Stimulated activated CD4-positive, alpha-beta T cell treated with anti-CD3 and anti-CD28 coated beads, Interleukin-1b, Interleukin-23, amount 100 ng/mL, for 24 hours (primary cell): ENCODE data around the gene PAQR4.

Source experiments
- DNase-seq, 4 experiments: peaks; one replicate each; pipeline ENCODE4 v3.0.0-alpha.2; 2020; ENCODE audit warnings: low read depth in 4 of 4, low spot score in 1 of 4

Gene PAQR4

DNA sequence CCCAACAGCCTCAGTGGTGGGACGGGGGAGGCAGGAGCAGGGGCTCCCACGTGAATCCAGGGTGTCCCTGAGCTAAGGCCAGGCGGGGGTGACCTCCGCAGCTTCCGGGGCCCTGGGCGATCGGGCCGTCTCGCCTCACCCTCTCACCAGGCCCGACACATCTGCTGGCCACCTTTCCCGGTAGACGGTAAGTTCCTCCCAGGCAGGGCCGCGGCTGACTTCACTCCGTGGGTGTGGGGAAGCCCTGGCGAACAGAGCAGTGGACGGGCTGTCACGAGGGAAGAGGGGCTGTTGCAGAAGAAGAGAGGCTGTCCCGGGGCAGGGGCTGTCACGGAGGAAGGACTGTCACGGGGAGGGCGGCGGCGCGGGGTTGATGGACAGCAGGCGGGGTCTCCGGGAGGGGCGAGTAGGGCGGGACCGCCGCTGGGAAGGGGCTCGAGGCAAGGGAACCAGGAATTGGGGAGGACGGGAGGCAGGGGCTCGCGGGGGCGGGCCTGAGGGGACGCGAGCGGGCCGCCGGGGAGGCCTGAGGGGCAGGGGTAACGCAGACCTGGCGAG is 10.6 kb downstream of the PAQR4 start:
- DNase-seq, result no peak

DNA sequence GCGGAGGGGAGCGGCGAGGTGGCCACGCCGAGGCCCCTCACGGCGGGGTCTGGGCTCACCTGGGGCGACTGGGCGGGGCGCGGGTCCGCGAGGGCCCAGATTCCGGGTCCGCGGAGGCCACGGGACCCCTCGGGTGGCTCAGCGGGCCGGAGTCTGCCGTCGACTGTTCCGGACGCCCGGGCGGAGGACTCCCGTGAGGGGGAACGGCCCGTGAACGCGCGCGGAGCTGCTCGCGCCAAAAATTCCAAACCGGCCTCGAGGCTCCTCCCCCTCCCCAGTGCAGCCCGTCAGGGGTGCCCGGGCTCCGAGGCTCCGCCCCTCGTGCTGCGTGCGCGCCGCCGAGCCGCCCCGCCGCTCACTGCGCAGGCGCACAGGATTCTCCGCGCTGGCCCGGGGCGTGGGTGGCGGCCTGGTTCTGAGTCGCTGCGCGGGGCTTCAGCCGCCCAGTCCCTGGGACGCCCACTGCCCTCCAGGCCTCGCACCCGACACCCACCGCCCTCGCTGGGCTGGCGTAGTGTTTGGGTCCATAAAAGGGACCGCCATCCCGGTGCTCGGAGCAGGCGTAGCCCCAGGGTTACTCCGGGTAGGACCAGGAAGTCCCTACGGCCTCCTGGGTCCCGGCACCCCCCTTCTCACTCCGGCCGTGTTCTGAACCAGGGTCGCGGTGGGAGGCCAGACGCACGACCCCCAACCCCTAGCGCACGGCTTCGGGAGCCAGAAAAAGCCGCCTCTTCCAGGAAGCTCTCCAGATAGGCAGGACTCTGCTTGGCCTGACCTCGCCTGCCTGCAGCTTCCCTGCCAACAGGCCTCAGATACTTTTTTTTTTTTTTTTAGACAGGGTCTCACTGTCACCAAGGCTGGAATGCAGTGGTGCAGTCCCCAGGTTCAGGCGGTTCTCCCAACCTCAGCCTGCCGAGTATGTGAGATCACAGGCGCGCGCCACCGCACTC is 11.4 kb downstream of the PAQR4 start, which contains the start of gene PKMYT1:
PKMYT1 (minus strand) TSS at position 220 of the 950 bp plus-strand sequence. CDS start 789 bp downstream, outside the sequence.
- DNase-seq, result peak; percentile 88 to 94 (median 89)

DNA sequence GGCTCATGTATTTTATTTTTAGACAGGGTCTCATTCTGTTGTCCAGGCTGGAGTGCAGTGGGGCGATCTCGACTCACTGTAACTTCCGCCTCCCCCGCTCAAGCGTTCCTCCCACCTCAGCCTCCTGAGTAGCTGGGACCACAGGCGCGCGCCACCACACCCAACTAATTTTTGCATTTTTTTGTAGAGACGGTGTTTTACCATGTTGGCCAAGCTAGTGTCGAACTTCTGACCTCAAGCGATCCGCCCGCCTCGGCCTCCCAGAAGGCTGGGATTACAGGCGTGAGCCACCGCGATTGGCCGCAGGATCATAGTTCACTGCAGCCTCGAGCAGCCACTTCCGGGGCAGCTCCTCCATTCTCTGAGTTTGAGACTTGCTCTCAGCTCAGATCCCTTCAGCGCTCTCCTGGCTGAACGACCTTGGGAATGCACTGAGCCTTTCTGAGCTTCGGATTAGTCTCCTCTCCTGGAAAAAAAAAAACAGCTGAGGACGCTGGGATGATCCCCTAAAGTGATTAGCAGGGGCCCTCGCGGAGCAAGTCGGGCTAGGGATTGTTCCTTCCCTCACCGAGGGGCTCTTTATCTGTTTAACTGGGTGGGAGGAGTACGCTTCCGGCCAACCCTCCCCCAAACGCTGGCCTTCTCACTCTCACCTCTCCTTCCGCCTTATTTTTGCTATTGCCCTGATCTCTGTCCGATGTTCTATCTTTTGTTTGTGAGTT is 12.2 kb downstream of the PAQR4 start:
- no peak for DNase-seq

GRCh38 chr16:2981899-2982250 is 12.7 kb downstream of the PAQR4 start:
- no peak for DNase-seq

DNA sequence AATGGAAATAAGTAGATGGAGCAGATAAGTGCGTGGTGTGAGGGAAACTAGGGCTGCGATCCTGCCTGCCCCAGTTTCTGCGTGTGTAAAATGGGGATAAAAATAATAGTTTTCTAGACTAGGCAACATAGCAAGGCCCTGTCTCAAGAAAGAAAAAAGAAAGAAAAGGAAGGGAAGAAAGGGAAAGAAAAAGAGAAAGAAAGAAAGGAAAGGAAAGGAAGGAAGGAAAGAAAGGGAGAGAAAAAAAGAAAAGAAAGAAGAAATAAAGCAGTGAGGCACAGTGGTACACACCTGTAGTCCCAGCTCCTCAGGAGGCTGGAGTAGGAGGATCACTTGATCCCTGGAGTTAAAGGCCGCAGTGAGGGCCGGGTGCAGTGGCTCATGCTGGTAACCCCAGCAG is 13.3 kb downstream of the PAQR4 start:
- no peak for DNase-seq

- DNase-seq, result peak; percentile 47 to 72 (median 53)
Observed at GRCh38 chr16:2983706-2984136, 14.6 kb downstream of the PAQR4 start.

DNA sequence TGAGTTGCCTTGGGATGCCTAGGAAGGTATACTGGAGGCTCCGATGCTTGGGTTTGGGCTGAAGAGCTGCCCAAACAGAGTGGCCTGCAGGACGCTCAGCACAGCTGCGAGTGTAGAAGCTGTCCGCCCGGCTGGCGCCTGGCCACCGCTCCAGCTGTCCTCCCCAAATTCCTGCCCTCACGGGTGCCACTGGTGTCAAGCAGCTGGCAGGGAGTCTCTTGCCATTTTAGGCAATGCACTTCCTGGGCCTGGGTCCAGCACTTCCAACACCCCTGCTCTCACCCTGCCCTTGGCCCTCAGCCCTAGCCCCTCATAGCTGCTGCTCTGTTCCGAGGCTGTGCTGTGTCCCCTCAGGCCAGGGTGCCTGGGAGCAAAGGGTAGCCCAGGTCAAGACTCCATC is 16.3 kb downstream of the PAQR4 start:
- no peak for DNase-seq

GRCh38 chr16:2985893-2986355 is 16.8 kb downstream of the PAQR4 start:
- no peak for DNase-seq

DNA sequence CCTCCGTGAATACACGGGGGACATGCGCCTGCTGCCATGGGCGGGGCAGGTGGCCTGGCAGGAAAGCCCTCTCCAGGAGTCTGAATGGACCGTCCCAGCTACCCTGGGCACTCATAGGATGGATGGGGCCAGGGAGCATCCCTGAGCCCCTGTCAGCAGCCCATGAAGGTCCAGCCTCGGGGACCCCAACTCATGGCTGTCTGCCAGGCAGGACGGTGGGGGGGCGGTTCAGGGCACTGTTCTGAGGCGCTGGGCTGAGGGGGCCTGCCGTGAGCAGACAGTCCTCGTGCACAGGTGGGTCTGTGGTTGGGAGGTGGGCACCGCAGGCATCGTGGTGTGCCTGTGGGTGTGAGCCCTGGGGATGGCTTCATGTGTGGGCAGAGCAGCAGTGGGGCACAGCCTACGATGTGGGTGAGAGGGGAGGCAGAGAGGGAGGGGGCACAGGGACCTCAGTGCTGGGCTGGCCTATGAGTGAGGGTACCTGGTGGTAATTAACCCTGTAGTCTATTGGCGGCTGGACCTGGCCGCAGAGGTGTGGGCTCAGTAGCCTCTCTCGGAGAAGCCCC is 17.6 kb downstream of the PAQR4 start:
- no peak for DNase-seq

- DNase-seq, result no peak
Observed at GRCh38 chr16:2987286-2987685, 18.1 kb downstream of the PAQR4 start.

GRCh38 chr16:2987833-2988232 is 18.7 kb downstream of the PAQR4 start:
- DNase-seq, result no peak

GRCh38 chr16:2988590-2989099 is 19.5 kb downstream of the PAQR4 start:
- no peak for DNase-seq

DNA sequence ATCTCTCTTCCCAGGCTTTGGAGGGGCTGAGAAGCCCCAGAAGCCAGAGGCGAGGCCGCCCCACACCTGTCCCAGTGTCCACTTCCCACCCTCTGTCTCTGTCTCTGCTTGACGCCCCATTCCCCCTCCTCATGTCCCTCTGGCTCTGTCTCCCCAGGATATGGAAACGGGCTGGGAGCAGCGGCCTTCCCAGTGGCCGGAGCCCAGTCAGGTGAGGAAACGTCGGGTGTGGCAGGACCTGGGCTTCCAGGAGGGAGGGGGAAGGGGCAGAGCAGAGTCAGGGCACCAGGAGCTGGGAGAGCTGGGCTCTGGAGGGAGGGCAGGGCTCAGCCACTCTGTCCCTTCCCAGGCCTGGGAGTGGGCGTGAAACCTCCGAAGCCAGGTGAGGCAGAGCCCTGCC is 21.7 kb downstream of the PAQR4 start:
- DNase-seq, result no peak

GRCh38 chr16:2991566-2992261 is 22.6 kb downstream of the PAQR4 start:
- DNase-seq, result no peak

- no peak for DNase-seq
Observed at GRCh38 chr16:2992383-2993081, 23.4 kb downstream of the PAQR4 start.

DNA sequence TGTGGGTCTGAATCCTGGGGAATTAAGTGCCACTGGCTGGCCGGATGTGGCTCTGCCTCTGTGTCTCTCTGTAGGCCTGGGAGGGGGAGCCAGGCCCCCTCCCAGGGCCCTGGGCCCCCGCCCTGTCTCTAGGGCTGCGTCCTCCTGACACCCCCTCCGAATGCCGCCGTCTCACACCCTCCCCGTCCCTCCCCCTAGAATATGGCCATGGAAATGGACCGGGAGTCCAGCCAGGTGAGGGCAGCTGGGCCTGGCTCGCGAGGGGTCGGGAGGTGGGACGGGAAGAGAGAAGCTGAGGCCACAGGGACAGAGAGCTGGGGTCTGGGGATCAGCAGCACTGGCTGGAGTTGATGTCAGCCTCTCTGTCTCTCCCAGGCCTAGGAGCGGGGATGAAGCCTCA is 27.1 kb downstream of the PAQR4 start:
- no peak for DNase-seq

DNA sequence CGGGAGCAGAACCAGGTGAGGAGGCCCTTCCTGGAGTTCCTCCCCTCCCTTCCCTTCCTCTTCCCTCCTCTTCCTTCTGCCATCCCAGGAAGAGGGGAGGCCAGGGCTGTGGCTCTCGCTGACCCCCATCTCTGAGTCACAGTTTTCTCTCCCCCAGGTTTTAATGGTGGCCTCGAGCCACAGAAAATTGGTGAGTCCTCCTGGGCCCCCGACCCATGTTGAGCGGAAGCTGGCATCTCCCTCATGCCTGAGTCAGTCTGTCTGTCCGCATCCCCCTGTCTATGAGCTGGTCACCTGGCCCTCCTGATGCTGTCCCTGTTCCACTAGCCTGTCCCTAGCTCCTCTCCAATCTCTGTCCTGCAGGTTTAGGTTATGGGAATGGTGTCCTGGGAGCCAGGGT is 30.8 kb downstream of the PAQR4 start:
- no peak for DNase-seq

DNA sequence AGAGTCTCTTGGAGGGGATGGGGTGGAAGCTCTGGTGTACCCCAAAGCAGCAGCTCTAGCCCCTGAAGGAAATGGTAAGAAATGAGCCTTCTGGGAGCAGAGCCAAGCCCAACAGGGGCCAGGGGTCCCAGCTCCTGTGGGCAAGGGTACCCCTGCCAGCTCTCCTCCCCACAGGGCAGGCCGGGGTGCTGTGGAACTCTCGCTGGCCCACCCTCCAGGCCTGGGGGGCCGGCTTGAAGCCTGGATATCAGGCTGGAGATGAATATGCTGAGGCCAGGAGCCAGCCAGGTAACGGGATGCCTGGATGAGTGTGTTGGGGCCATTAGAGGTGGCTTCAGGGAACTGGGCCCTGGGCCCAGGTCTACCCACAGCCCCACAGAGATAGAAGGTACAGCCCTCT is 31.4 kb downstream of the PAQR4 start:
- no peak for DNase-seq

DNA sequence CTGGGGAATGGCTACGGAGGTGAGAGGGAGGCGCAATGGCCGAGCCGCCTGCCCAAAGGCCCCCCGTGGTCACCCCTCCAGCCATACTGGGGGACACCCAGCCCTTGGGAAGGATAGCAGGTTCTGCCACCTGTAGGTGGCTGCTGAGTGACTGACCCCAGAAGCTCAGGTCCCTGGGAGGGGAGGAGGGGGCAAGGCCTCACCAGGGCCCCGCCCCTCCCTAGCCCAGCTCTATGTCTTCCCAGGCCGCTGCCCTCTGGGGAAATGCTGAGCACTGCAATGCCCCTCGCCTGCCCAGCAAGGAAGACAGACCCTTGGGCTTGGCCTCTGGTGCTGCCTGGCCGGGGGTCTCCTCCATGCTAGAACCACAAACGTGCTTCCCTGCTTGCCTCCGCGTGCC is 32.2 kb downstream of the PAQR4 start:
- DNase-seq, result no peak
